Neural crest cell (in vitro differentiated cells): Measurements from ENCODE around the gene RSPH6A. TPM values are rescaled to one million over a fixed set of nuclear protein-coding genes. Genes with fewer than 3 reads are reported as not detected.

ENCODE experiments used
- DNase-seq: peaks from one replicate; pipeline ENCODE4 v3.0.0; 2021; ENCODE audit warnings: low read depth, mixed read lengths, low spot score
- H3K27ac Mint-ChIP-seq: one replicate; pipeline ENCODE4 v1.8.0; 2021; ENCODE audit warnings: mild to moderate bottlenecking, mixed read lengths; ENCODE audit not compliant: unreplicated experiment
- H3K27me3 Mint-ChIP-seq: 2 replicates; pipeline ENCODE4 v1.8.0; 2021; ENCODE audit warnings: low read depth, mild to moderate bottlenecking, mixed read lengths
- H3K36me3 Mint-ChIP-seq: 2 replicates; pipeline ENCODE4 v1.8.0; 2021; ENCODE audit warnings: low read depth, mild to moderate bottlenecking, mixed read lengths
- H3K4me1 Mint-ChIP-seq: 2 replicates; pipeline ENCODE4 v1.8.0; 2021; ENCODE audit warnings: mixed read lengths
- H3K4me3 Mint-ChIP-seq: one replicate; pipeline ENCODE4 v1.8.0; 2021; ENCODE audit warnings: mild to moderate bottlenecking, mixed read lengths
- H3K9me3 Mint-ChIP-seq: 2 replicates; pipeline ENCODE4 v1.8.0; 2021; ENCODE audit warnings: mixed read lengths
- CTCF ChIP-seq: fragments of 200-600 bp; sonication (generic); conservative IDR thresholded peaks from 2 replicates; pipeline ENCODE4 v1.5.0; 2021; ENCODE audit warnings: antibody characterized with exemption, mild to moderate bottlenecking
- total RNA-seq: library from RNA; stranded (reverse); gene quantifications from 2 replicates; pipeline ENCODE4 v1.2.1, GENCODE V29; 2021

Gene RSPH6A
- total RNA-seq, 1 donor from 2014 or later: 0.44 TPM

DNA sequence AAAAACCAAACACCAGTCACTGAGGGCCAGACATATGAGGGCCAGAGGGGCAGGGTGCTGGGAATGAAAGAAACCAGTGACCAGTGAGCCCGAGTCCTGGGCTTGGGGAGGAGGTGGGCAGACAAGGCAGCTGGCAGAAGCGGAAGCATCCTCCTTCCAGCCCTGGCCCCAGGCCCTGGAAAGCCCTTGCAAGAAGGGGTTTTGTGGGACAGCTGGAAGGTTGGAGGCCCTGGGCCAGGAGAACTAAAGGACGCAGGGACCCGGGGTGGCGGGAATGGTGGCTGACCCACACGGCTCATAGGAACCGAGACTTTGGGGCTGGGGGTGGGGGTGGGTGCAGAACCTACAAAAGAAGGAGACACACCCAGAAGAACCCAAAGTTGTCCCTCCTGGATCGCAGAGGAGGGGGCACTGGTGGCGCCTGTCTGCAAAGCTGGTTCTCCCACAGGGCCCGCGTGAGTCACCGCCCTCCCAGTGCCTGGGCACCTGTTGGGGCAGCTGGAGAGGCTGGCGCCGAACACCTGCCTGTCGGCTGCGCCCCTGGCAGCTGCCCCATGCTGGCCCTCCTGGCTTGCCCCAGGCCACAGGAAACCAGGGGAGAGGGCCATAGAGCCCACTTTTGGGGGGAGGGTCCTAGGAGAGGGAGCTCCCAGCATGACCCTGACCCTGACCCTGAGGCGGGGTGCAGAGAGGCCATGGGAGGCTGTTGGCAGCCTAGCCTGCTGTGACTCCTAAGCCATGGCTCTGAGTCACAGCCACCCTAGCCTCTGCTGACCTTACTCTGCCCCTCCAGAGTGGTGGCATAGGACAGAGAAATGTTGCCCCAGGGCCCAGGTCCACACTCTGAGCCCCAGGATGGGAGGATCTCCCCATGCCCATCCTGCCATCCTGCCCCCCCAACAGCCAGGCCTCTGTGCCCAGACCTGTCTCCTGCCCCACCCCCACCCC lies 33.6 kb downstream of the RSPH6A start:
- Mint-ChIP-seq H3K36me3 (peaks cover 12% of the 10 kb centered on the region), H3K4me1 (peaks cover 28% of the 10 kb centered on the region), H3K4me3 (peak overlapping the region; percentile 72), H3K27me3 (peaks cover 10% of the 10 kb centered on the region), H3K27ac (peak overlapping the region; percentile 81), H3K9me3 (no peaks in the 10 kb centered on the region)
- TF ChIP-seq CTCF: no peak
- DNase-seq: peak; percentile 3

DNA sequence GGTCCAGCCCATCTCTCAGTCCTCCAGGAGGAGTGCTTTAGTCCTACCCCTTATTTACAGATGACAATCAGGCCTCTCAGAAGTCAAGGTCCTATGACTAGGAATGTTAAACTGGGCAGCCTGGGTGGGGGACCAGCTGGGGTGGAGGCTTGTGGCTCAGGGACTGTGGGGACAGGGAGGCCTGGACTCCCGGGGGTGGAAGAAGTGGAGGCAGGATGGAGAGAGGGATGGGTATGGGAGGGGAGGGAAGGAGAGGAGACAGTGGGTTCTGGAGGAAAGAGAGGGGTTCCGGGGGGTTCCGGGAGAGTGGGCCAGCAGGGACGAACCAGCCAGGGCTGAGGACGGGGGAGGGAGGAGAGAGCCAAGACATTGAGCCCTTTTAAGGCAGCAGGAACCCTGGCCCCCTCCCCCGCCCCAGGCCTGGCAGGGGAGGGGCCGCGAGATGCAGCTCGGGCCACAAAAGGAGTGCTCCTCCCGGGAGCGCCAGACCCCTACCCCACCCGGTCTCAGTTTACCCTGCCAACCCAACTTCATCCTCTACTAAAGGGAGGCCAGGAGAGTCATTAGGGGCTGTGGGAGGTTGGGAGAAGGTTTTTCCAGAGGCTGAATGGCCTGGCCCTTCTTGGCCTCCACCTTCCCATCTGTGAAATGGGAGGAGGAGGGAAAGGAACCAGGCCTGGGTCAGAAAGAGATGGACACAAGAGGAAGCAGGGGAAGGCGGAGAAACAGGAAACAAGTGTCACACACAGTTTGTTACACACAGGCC lies 34.5 kb downstream of the RSPH6A start:
- Mint-ChIP-seq H3K4me3 (peak overlapping the region; percentile 87), H3K4me1 (peaks cover 28% of the 10 kb centered on the region), H3K27me3 (peaks cover 10% of the 10 kb centered on the region), H3K9me3 (no peaks in the 10 kb centered on the region), H3K36me3 (peaks cover 12% of the 10 kb centered on the region), H3K27ac (peak overlapping the region; percentile 81)
- no peak for TF ChIP-seq CTCF
- DNase-seq: peak; percentile 5

DNA sequence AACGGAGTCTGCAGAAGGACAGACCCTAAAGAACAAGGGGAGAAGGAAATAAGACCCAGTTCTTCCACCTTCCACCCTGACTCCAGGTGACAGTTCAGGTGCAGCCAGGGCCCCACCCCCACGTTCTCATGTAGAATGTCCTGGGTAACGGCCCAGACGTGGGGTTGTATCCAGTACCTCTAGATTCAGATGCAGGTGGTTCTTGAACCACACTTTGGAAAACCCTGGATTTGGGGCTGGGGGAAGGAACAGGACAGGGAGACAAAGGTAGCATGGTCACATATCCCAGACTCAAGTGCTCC lies 35.0 kb downstream of the RSPH6A start:
- DNase-seq: no peak
- Mint-ChIP-seq H3K27me3 (peaks cover 10% of the 10 kb centered on the region), H3K27ac (no peak overlapping the region), H3K4me1 (peaks cover 28% of the 10 kb centered on the region), H3K36me3 (peaks cover 12% of the 10 kb centered on the region), H3K4me3 (peak overlapping the region; percentile 87), H3K9me3 (no peaks in the 10 kb centered on the region)
- no peak for TF ChIP-seq CTCF

DNA sequence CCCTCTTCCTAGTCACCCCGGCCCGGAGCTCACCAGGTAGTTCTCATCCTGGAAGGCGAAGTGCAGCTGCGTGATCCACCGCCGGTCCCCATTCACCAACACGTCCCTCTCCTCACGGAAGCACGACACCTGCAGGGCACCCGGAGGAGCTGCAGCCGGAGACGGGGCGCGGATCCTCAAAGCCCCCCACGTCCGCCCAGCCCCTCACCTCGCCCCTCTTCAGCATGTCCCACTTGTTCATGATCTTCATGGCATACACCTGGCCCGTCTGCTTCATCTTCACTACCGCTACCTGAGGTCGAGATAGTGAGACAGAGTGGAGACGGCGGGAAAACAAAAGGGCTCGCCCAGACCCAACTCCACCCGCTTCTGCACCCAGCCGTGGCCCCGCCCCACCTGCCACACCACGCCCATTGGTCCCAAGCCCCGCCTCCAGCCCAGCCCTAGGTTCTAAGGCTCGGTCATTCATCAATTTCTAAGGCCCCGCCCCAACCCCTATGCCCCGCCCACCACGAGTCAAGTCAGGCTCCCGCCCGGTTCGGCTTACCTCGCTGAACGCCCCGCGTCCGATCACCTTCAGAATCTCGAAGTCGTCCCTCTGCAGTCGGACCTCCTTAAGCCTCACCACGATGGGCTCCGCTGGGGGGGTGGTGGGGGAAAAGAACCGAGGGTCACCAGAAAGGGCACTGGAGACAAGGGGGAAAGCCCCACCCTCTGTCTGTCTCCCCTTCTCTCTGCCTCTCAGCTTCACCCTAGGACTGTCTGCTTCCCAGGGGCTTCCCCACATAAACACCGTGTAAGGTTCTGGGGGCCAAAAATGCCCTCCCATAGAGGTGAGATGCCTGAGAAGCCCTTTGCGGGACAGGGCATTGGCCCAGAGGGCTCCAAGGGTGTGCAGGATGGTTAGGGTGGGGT lies 35.6 kb downstream of the RSPH6A start:
- Mint-ChIP-seq H3K27ac (peak overlapping the region; percentile 96), H3K27me3 (peaks cover 10% of the 10 kb centered on the region)

More for the DNA sequence above, 35.6 kb downstream of the RSPH6A start:
- no peaks in the 10 kb centered on the region for H3K9me3 Mint-ChIP-seq
- peak overlapping the region; percentile 87 for H3K4me3 Mint-ChIP-seq
- H3K36me3 Mint-ChIP-seq: peaks cover 12% of the 10 kb centered on the region
- H3K4me1 Mint-ChIP-seq: peaks cover 28% of the 10 kb centered on the region
- peak; percentile 84 for DNase-seq
- TF ChIP-seq CTCF: peak; percentile 68
